Naive thymus-derived CD8-positive, alpha-beta T cell (primary cell): Measurements from ENCODE around the gene PLEKHD1. TPM values are rescaled to one million over a fixed set of nuclear protein-coding genes. Genes with fewer than 3 reads are reported as not detected.

Source experiments
- polyA plus RNA-seq, 3 donors: library from polyadenylated mRNA; unstranded; fragments of 300-500 nt; fragmentation: Illumina TruSeq; gene quantifications; one replicate each; pipeline ENCODE4 v1.2.3, GENCODE V29; 2021
- total RNA-seq, 8 experiments: library from RNA in 2 of 8; stranded (reverse) in 2 of 8; gene quantifications; one replicate each; pipeline ENCODE4 v1.2.3 and lab custom pipeline; 2021 to 2026

Gene PLEKHD1
- total and polyA plus RNA-seq, 5 experiments from 2014 or later, result 0.18 to 0.25 TPM; not detected in 3

Other genes with a start within 250 kb of the PLEKHD1 start
- gene GALNT16, start 224.6 kb upstream of the PLEKHD1 start, total RNA-seq, result not detected
- not detected for gene GALNT16, start 224.6 kb upstream of the PLEKHD1 start, polyA plus RNA-seq
- 100 to 1,000 TPM; 113 to 126 TPM for gene ERH, start 86.4 kb upstream of the PLEKHD1 start, total RNA-seq
- 10 to 100 TPM; 54.5 to 63.5 (median 58.9) TPM for gene ERH, start 86.4 kb upstream of the PLEKHD1 start, polyA plus RNA-seq
- 10 to 100 TPM; 35.0 to 35.9 TPM for gene SLC39A9, start 86.0 kb upstream of the PLEKHD1 start, total RNA-seq
- gene SLC39A9, start 86.0 kb upstream of the PLEKHD1 start, polyA plus RNA-seq, result 10 to 100 TPM; 12.5 to 17.1 (median 13.0) TPM
- gene CCDC177, start 90.1 kb downstream of the PLEKHD1 start, total RNA-seq, result not detected
- gene CCDC177, start 90.1 kb downstream of the PLEKHD1 start, polyA plus RNA-seq, result not detected
- 10 to 100 TPM; 34.7 to 38.8 TPM for gene SUSD6, start 126.9 kb downstream of the PLEKHD1 start, total RNA-seq
- 1 to 10 TPM; 4.5 to 6.8 (median 5.6) TPM for gene SUSD6, start 126.9 kb downstream of the PLEKHD1 start, polyA plus RNA-seq